A549 (cell line): ENCODE measurements around the gene AP2B1. TPM values are rescaled to one million over a fixed set of nuclear protein-coding genes. Genes with fewer than 3 reads are reported as not detected.
"Not testable (repeated sequence)": the region's sequence is repeated elsewhere in the genome, so short reads cannot be mapped to it uniquely, and the experiment has no call there.

Experiments used
- ATAC-seq, 2 experiments: fragments of 200-7000 bp in 1 of 2; fragments of >200 bp in 1 of 2; cut with Nextera tagmentation in 1 of 2; cut with Tn5 transposase in 1 of 2; 3 replicates each; pipeline versions ENCODE4 v1.8.0 to v1.9.1; 2018 to 2020; ENCODE audit warnings: mild to moderate bottlenecking in 1 of 2, moderate library complexity in 1 of 2
- CTCF ChIA-PET: fragments of 300-600 bp; sonication (Branson Sonifier 250); formaldehyde crosslinking; extraction: SDS; loops from one replicate; lab custom pipeline; 2021; ENCODE audit warnings: antibody characterized with exemption, inconsistent platforms; lab: Yijun Ruan, JAX
- POLR2A ChIA-PET: fragments of 350-600 bp; formaldehyde crosslinking; extraction: SDS; loops from one replicate; lab custom pipeline; 2021; ENCODE audit warnings: antibody characterized with exemption, inconsistent platforms; lab: Yijun Ruan, JAX
- DNase-seq, 2 experiments: peaks; one replicate each; pipeline versions ENCODE4 v3.0.0 to v3.0.0-alpha.2; 2011 to 2016; ENCODE audit warnings: low read depth in 1 of 2, low spot score in 1 of 2
- FAIRE-seq: peaks from 2 replicates; lab custom pipeline; 2011; peaks lifted over from hg19 to GRCh38; lab: Jason Lieb, UNC
- H3K27ac ChIP-seq, 2 experiments: fragments of >200 bp; sonication (Bioruptor Twin); formaldehyde crosslinking; 3 replicates each; pipeline ENCODE4 v1.5.1; 2016 to 2017
- H3K4me1 ChIP-seq: fragments of >200 bp; sonication (Bioruptor Twin); formaldehyde crosslinking; 3 replicates; pipeline ENCODE4 v1.6.1; 2016
- H3K4me2 ChIP-seq: fragments of >200 bp; sonication (Bioruptor Twin); formaldehyde crosslinking; 3 replicates; pipeline ENCODE4 v1.6.1; 2016
- H3K4me3 ChIP-seq: fragments of >200 bp; sonication (Bioruptor Twin); formaldehyde crosslinking; 3 replicates; pipeline ENCODE4 v1.5.1; 2016
- H3K9me3 ChIP-seq: fragments of >200 bp; sonication (Bioruptor Twin); formaldehyde crosslinking; 3 replicates; pipeline ENCODE4 v1.6.1; 2016
- CEBPB ChIP-seq, 2 experiments: fragments of >200 bp in 1 of 2; sonication (Bioruptor Twin) in 1 of 2; formaldehyde crosslinking in 1 of 2; IDR thresholded peaks; 2 replicates each; pipeline ENCODE4 v1.6.1; 2012 to 2016
- CHD4 ChIP-seq: fragments of 200-600 bp; sonication (generic); IDR thresholded peaks from 2 replicates; pipeline ENCODE4 v1.6.1; 2016; ENCODE audit warnings: antibody characterized with exemption, mild to moderate bottlenecking, borderline replicate concordance
- EHMT2 ChIP-seq: fragments of 200-600 bp; sonication (generic); IDR thresholded peaks from 2 replicates; pipeline ENCODE4 v1.6.1; 2016; ENCODE audit warnings: antibody characterized with exemption, low read depth, mild to moderate bottlenecking, moderate library complexity
- FOSL2 ChIP-seq, 2 experiments: fragments of 450-650 bp in 1 of 2; fragments of >200 bp in 1 of 2; sonication (Bioruptor Twin) in 1 of 2; formaldehyde crosslinking; IDR thresholded peaks; 2 replicates each; pipeline versions ENCODE4 v1.5.0 to v1.6.1; 2016 to 2020; ENCODE audit warnings: mild to moderate bottlenecking in 1 of 2, moderate library complexity in 1 of 2
- FOXS1 ChIP-seq: fragments of 250-450 bp; sonication (Bioruptor Pico); IDR thresholded peaks from 2 replicates; pipeline ENCODE4 v1.5.0; 2020; ENCODE audit warnings: mild to moderate bottlenecking, moderate library complexity
- HEYL ChIP-seq: fragments of 250-450 bp; sonication (Bioruptor Pico); IDR thresholded peaks from 2 replicates; pipeline ENCODE4 v1.8.0; 2021; ENCODE audit warnings: mild to moderate bottlenecking, moderate library complexity
- HOXB13 ChIP-seq: fragments of 250-450 bp; sonication (Bioruptor Pico); IDR thresholded peaks from 2 replicates; pipeline ENCODE4 v1.5.0; 2020; ENCODE audit warnings: low read depth, mild to moderate bottlenecking, moderate library complexity
- JUNB ChIP-seq: fragments of >200 bp; sonication (Bioruptor Twin); formaldehyde crosslinking; IDR thresholded peaks from 2 replicates; pipeline ENCODE4 v1.6.1; 2016
- KDM1A ChIP-seq: fragments of 200-600 bp; sonication (generic); IDR thresholded peaks from 2 replicates; pipeline ENCODE4 v1.6.1; 2016; ENCODE audit warnings: low read depth, mild to moderate bottlenecking
- RFX5 ChIP-seq: fragments of 450-650 bp; IDR thresholded peaks from 2 replicates; pipeline ENCODE4 v1.7.1; 2014; ENCODE audit warnings: antibody characterized with exemption, mild to moderate bottlenecking, moderate library complexity
- SMC3 ChIP-seq: fragments of >200 bp; sonication (Bioruptor Twin); formaldehyde crosslinking; IDR thresholded peaks from 3 replicates; pipeline ENCODE4 v1.6.1; 2018; ENCODE audit warnings: inconsistent platforms
- SREBF2 ChIP-seq: fragments of 450-650 bp; IDR thresholded peaks from 2 replicates; pipeline ENCODE4 v1.6.1; 2014; ENCODE audit warnings: mild to moderate bottlenecking, moderate library complexity
- ZNF302 ChIP-seq: fragments of 250-450 bp; sonication (Bioruptor Pico); IDR thresholded peaks from 2 replicates; pipeline ENCODE4 v1.9.0; 2021; ENCODE audit warnings: inconsistent platforms, mild to moderate bottlenecking, moderate library complexity
- WGBS: methylation state at CpG from one replicate; pipeline ENCODE4 v1.1.6; 2017; ENCODE audit errors: missing lambda C conversion rate; 5-methylcytosine and 5-hydroxymethylcytosine counted together
- polyA plus RNA-seq, 4 experiments: library from polyadenylated mRNA; depleted of rRNA in 3 of 4; stranded (reverse); fragments of >200 nt; fragmentation: RNase III in 1 of 4; extraction: RNeasy Plus Mini Kit Qiagen cat#74134 plus additional on column Dnase treatment in 1 of 4; gene quantifications; 2 replicates in 3 of 4; 3 replicates in 1 of 4; pipeline ENCODE4 v1.2.3, GENCODE V29; 2011 to 2017
- TF ChIP-seq, protein P1 (sequence below): fragments of 150-350 bp; IDR thresholded peaks from 2 replicates; pipeline ENCODE4 v1.6.1; 2014; ENCODE audit warnings: low read depth, mild to moderate bottlenecking, low read length
- TF ChIP-seq, protein P2 (sequence below): fragments of 200-600 bp; sonication (generic); IDR thresholded peaks from 2 replicates; pipeline ENCODE4 v1.6.1; 2016; ENCODE audit warnings: antibody characterized with exemption, mild to moderate bottlenecking, moderate library complexity
- TF ChIP-seq, protein P3 (sequence below): fragments of >200 bp; sonication (Bioruptor Twin); formaldehyde crosslinking; IDR thresholded peaks from 2 replicates; pipeline ENCODE4 v1.6.1; 2016
- TF ChIP-seq, protein P4 (sequence below): IDR thresholded peaks from 2 replicates; pipeline ENCODE4 v1.6.1; 2012

The AP2B1 gene
- polyA plus RNA-seq, 2 of the 4 experiments (the other 2 are of a cell fraction): 110 to 278 TPM

DNA sequence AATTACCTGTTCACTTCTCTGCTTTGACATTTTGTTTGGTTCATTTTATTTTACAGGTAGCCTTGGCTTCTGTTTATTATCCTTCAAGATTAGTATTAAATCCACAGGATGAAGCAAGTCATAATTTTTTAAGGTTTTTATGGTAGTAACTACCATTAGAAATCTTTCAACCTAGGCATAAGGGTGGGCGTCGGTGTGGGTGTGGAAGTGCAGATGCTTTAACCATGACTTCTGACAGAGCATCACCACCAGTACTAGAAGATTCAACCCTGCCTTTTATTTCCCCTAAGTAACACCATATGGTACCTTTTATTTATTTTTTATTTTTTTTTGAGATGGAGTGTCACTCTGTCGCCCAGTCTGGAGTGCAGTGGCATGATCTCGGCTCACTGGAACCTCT is 22.7 kb downstream of the AP2B1 start:
- no peak overlapping the region for H3K4me2 ChIP-seq
- 96% methylated on average over 4 of the region's 4 CpGs for WGBS
- FAIRE-seq (no peak), ATAC-seq (no peak)
- TF ChIP-seq, protein P1, sequence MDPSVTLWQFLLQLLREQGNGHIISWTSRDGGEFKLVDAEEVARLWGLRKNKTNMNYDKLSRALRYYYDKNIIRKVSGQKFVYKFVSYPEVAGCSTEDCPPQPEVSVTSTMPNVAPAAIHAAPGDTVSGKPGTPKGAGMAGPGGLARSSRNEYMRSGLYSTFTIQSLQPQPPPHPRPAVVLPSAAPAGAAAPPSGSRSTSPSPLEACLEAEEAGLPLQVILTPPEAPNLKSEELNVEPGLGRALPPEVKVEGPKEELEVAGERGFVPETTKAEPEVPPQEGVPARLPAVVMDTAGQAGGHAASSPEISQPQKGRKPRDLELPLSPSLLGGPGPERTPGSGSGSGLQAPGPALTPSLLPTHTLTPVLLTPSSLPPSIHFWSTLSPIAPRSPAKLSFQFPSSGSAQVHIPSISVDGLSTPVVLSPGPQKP: no peak
- TF ChIP-seq RFX5 (no peak), KDM1A (no peak), SREBF2 (no peak), HOXB13 (CRISPR knock-in tag) (no peak), EHMT2 (no peak), SMC3 (no peak), FOXS1 (CRISPR knock-in tag) (no peak), FOSL2 (IDR thresholded peaks at IDR 0.05) (no peak), FOSL2 (CRISPR knock-in tag; IDR thresholded peaks at IDR 0.05) (no peak), CHD4 (no peak), HEYL (no peak), JUNB (no peak), ZNF302 (no peak), CEBPB (IDR thresholded peaks at IDR 0.05) (no peak)
- TF ChIP-seq, protein P2, sequence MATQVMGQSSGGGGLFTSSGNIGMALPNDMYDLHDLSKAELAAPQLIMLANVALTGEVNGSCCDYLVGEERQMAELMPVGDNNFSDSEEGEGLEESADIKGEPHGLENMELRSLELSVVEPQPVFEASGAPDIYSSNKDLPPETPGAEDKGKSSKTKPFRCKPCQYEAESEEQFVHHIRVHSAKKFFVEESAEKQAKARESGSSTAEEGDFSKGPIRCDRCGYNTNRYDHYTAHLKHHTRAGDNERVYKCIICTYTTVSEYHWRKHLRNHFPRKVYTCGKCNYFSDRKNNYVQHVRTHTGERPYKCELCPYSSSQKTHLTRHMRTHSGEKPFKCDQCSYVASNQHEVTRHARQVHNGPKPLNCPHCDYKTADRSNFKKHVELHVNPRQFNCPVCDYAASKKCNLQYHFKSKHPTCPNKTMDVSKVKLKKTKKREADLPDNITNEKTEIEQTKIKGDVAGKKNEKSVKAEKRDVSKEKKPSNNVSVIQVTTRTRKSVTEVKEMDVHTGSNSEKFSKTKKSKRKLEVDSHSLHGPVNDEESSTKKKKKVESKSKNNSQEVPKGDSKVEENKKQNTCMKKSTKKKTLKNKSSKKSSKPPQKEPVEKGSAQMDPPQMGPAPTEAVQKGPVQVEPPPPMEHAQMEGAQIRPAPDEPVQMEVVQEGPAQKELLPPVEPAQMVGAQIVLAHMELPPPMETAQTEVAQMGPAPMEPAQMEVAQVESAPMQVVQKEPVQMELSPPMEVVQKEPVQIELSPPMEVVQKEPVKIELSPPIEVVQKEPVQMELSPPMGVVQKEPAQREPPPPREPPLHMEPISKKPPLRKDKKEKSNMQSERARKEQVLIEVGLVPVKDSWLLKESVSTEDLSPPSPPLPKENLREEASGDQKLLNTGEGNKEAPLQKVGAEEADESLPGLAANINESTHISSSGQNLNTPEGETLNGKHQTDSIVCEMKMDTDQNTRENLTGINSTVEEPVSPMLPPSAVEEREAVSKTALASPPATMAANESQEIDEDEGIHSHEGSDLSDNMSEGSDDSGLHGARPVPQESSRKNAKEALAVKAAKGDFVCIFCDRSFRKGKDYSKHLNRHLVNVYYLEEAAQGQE: no peak
- TF ChIP-seq, protein P3, sequence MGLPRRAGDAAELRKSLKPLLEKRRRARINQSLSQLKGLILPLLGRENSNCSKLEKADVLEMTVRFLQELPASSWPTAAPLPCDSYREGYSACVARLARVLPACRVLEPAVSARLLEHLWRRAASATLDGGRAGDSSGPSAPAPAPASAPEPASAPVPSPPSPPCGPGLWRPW: no peak
- TF ChIP-seq, protein P4, sequence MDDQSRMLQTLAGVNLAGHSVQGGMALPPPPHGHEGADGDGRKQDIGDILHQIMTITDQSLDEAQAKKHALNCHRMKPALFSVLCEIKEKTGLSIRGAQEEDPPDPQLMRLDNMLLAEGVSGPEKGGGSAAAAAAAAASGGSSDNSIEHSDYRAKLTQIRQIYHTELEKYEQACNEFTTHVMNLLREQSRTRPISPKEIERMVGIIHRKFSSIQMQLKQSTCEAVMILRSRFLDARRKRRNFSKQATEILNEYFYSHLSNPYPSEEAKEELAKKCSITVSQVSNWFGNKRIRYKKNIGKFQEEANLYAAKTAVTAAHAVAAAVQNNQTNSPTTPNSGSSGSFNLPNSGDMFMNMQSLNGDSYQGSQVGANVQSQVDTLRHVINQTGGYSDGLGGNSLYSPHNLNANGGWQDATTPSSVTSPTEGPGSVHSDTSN: no peak
- TF ChIP-seq, all 56 proteins: peak for 0
- no peak overlapping the region for H3K4me3 ChIP-seq
- no peak overlapping the region for H3K27ac ChIP-seq
- no peak for DNase-seq
- no peaks in the 10 kb centered on the region for H3K4me1 ChIP-seq
- no peaks in the 10 kb centered on the region for H3K9me3 ChIP-seq
- ChIA-PET CTCF (interaction anchor here (0.6 to 3.1 kb wide), 3 partner anchors 9 to 154 kb away, joined by 3 to 12 read pairs (median 5); no protein-coding TSS in a partner anchor), POLR2A (no interaction called here)

DNA sequence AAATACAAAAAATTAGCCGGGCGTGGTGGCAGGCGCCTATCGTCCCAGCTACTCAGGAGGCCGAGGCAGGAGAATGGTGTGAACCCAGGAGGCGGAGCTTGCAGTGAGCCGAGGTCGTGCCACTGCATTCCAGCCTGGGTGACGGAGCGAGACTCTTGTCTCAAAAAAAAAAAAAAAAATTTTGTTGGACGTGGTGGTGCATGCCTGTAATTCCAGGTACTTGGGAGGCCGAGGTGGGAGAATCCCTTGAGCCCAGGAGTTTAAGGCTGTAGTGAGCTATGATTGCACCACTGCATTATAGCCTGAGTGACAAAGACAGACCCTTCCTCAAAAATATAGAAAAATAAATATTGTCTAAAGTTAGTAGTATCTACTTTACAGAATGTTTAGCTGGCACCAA is 23.6 kb downstream of the AP2B1 start:
- not testable (repeated sequence) for H3K9me3 ChIP-seq, ATAC-seq, H3K4me3 ChIP-seq, DNase-seq, H3K27ac ChIP-seq, H3K4me2 ChIP-seq, H3K4me1 ChIP-seq, FAIRE-seq
- CTCF ChIA-PET: interaction anchor here (1.2 to 11.0 kb wide), 7 partner anchors 13 to 153 kb away, joined by 3 to 324 read pairs (median 30); no protein-coding TSS in a partner anchor
- WGBS: 88% methylated on average over 12 of the region's 12 CpGs
- POLR2A ChIA-PET: interaction anchor here (0.6 kb wide), 1 partner anchor 22 kb away, joined by 3 read pairs; no protein-coding TSS in a partner anchor
